HL-60 (cell line): ENCODE measurements around the gene LAMC3.

Experiments used
- DNase-seq, 2 experiments: peaks; one replicate each; pipeline ENCODE4 v3.0.0-alpha.2; 2010 to 2020; ENCODE audit warnings: low read depth in 1 of 2, low spot score in 1 of 2
- H3K27ac ChIP-seq: fragments of 250-450 bp; sonication (Bioruptor Pico); replicated peaks from 2 replicates; pipeline ENCODE4 v1.5.1; 2020; ENCODE audit warnings: mild to moderate bottlenecking, moderate library complexity
- H3K27me3 ChIP-seq: fragments of 250-450 bp; sonication (Bioruptor Pico); 2 replicates; pipeline ENCODE4 v1.5.1; 2021; ENCODE audit warnings: mild to moderate bottlenecking, moderate library complexity; ENCODE audit not compliant: insufficient read depth, poor library complexity, severe bottlenecking
- H3K4me3 ChIP-seq: replicated peaks from 2 replicates; pipeline ENCODE4 v1.5.1; 2011; ENCODE audit warnings: mild to moderate bottlenecking, control low read depth, low read length; ENCODE audit not compliant: insufficient read depth
- GABPA ChIP-seq: IDR thresholded peaks from 2 replicates; pipeline ENCODE4 v1.6.1; 2012; ENCODE audit warnings: low read depth
- POLR2AphosphoS5 ChIP-seq: IDR thresholded peaks from 2 replicates; pipeline ENCODE4 v1.6.1; 2012; ENCODE audit warnings: low read depth
- SPI1 ChIP-seq: IDR thresholded peaks from 2 replicates; pipeline ENCODE4 v1.6.1; 2012; ENCODE audit warnings: low read depth, mild to moderate bottlenecking, borderline replicate concordance
- TF ChIP-seq, protein P1 (sequence below): IDR thresholded peaks from 2 replicates; pipeline ENCODE4 v1.6.1; 2012; ENCODE audit warnings: low read depth; ENCODE audit not compliant: insufficient replicate concordance
- TF ChIP-seq, protein P2 (sequence below): IDR thresholded peaks from one replicate; pipeline ENCODE4 v1.5.1; 2011; ENCODE audit warnings: low read length, control low read depth, inconsistent platforms; ENCODE audit not compliant: insufficient read depth

LAMC3 gene

DNA sequence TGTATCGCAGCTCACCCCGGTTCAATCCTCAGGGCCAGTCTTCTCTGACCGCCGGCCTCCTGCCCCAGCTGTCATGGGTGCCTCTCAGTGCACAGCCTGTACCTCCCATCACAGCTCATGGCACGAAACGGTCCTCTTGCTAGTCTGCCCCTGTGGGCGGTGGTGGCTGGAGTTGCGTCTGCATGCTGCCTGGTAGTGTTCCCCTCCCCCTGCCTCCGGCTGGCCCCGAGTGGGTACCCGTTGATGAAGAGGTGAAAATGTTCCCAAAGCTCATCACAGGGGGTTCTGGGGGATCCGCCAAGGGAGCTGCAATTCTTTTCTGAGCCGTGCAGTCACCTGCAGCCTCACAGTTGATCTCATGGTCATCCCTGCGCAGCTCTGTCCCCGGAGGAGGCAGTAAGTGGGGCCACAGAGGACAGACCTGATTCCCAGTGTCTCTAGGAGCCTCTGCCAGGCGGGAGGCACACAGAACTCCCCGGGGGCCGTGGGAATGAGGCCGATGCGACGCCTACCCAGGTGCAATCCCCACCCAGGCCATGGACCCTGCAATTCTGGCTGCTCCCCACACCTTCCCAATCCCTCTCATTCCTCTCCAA lies 35.2 kb upstream of the LAMC3 start:
- H3K27me3 ChIP-seq: peaks cover 3% of the 10 kb centered on the region
- DNase-seq: no peak
- H3K27ac ChIP-seq: no peak overlapping the region
- no peak overlapping the region for H3K4me3 ChIP-seq
- TF ChIP-seq GABPA: no peak
- no peak for TF ChIP-seq SPI1
- TF ChIP-seq, protein P1, sequence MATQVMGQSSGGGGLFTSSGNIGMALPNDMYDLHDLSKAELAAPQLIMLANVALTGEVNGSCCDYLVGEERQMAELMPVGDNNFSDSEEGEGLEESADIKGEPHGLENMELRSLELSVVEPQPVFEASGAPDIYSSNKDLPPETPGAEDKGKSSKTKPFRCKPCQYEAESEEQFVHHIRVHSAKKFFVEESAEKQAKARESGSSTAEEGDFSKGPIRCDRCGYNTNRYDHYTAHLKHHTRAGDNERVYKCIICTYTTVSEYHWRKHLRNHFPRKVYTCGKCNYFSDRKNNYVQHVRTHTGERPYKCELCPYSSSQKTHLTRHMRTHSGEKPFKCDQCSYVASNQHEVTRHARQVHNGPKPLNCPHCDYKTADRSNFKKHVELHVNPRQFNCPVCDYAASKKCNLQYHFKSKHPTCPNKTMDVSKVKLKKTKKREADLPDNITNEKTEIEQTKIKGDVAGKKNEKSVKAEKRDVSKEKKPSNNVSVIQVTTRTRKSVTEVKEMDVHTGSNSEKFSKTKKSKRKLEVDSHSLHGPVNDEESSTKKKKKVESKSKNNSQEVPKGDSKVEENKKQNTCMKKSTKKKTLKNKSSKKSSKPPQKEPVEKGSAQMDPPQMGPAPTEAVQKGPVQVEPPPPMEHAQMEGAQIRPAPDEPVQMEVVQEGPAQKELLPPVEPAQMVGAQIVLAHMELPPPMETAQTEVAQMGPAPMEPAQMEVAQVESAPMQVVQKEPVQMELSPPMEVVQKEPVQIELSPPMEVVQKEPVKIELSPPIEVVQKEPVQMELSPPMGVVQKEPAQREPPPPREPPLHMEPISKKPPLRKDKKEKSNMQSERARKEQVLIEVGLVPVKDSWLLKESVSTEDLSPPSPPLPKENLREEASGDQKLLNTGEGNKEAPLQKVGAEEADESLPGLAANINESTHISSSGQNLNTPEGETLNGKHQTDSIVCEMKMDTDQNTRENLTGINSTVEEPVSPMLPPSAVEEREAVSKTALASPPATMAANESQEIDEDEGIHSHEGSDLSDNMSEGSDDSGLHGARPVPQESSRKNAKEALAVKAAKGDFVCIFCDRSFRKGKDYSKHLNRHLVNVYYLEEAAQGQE: no peak
- TF ChIP-seq, protein P2, sequence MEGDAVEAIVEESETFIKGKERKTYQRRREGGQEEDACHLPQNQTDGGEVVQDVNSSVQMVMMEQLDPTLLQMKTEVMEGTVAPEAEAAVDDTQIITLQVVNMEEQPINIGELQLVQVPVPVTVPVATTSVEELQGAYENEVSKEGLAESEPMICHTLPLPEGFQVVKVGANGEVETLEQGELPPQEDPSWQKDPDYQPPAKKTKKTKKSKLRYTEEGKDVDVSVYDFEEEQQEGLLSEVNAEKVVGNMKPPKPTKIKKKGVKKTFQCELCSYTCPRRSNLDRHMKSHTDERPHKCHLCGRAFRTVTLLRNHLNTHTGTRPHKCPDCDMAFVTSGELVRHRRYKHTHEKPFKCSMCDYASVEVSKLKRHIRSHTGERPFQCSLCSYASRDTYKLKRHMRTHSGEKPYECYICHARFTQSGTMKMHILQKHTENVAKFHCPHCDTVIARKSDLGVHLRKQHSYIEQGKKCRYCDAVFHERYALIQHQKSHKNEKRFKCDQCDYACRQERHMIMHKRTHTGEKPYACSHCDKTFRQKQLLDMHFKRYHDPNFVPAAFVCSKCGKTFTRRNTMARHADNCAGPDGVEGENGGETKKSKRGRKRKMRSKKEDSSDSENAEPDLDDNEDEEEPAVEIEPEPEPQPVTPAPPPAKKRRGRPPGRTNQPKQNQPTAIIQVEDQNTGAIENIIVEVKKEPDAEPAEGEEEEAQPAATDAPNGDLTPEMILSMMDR: no peak
- no peak for TF ChIP-seq POLR2AphosphoS5

GRCh38 chr9:130974697-130975096 lies 34.3 kb upstream of the LAMC3 start:
- Histone ChIP-seq H3K4me3 (no peak overlapping the region), H3K27me3 (peaks cover 3% of the 10 kb centered on the region), H3K27ac (no peak overlapping the region)
- DNase-seq: no peak
- TF ChIP-seq GABPA: no peak
- no peak for TF ChIP-seq SPI1
- TF ChIP-seq, protein P1: no peak
- TF ChIP-seq, protein P2: no peak
- TF ChIP-seq POLR2AphosphoS5: no peak

DNA sequence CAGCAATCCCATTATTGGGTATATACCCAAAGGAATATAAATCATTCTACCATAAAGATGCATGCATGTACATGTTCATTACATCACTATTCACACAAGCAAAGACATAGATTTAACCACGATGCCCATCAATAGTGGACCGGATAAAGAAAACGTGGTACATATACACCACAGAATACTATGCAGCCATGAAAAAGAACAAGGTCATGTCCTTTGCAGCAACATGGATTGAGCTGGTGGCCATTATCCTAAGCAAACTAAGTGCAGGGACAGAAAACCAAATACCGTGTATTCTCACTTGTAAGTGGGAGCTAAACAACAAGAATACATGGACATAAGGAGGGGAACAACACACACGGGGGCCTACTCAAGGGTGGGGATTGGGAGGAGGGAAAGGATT lies 33.8 kb upstream of the LAMC3 start:
- H3K27me3 ChIP-seq: peaks cover 3% of the 10 kb centered on the region
- no peak for DNase-seq
- no peak overlapping the region for H3K27ac ChIP-seq
- TF ChIP-seq, protein P1: no peak
- TF ChIP-seq POLR2AphosphoS5 (no peak), SPI1 (no peak), GABPA (no peak)
- TF ChIP-seq, protein P2: no peak
- no peak overlapping the region for H3K4me3 ChIP-seq
